Fibroblast of the conjunctiva (primary cell): Measurements from ENCODE around the gene TRIP6.
"Not testable (repeated sequence)": the region's sequence is repeated elsewhere in the genome, so short reads cannot be mapped to it uniquely, and the experiment has no call there.

Source experiments
- DNase-seq: peaks from one replicate; pipeline ENCODE4 v3.0.0-alpha.2; 2010; ENCODE audit warnings: low read depth

TRIP6 gene

DNA sequence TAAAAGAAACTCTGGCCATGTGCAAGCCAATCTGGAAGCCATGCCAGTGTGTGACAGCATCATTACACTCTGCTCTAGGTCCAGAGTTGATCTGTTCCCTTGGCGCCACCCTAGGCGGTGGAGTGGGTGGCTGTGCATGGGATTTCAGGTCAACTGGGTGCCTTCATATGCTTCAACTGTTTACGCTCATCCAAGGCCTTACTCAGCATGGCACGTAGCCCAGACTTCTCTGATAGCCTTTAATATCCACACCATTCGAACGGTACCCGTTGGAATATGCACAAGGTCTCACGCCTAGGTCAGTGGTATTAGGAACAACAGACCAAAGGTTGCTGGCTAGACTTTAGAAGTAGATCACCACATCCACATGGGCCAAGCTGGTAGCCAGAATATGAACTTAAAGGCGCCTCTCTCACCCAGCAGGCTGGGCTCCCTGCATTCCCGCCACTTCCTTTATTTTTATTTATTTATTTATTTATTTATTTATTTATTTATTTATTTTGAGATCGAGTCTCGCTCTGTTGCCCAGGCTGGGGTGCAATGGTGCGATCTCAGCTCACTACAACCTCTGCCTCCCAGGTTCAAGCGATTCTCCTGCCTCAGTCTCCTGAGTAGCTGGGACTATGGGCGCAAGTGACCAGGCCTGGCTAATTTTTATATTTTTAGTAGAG lies 47.2 kb downstream of the TRIP6 start:
- DNase-seq, result no peak

DNA sequence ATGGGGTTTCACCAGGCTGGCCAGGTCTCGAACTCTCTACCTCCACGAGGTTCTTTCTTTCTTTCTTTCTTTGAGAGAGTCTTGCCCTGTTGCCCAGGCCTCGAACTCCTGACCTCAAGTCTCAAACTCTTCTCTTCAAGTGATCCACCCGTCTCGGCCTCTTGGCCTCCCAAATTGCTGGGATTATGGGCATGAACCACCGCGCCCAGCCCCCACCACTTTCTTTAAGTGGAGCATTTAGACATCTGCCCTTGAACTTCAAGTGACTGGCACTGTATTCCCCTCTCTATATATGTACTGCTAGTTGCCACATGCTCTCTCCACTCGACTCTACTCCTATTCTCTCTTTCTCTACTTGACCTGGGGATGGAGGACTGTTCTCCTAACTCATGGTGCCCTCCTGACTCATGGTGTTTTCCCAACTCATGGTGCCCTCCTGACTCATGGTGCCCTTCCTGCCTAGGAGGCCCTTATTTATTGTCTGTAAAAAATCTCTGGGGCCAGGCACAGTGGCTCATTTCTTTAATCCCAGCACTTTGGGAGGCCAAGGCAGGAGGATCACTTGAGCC lies 47.8 kb downstream of the TRIP6 start:
- no peak for DNase-seq

DNA sequence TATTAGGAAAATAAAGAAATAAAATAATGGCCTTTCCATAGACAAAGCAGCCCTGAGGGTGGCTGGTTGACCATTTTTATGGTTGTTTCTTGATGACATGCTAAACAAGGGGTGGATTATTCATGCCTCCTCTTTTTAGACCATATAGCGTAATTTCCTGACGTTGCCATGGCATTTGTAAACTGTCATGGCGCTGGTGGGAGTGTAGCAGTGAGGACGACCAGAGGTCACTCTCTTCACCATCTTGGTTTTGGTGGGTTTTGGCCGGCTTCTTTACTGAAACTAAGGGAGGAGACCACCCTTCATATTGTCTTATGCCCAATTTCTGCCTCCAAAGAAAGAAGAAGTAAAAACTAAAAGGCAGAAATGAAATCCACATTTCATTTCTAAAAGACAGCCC lies 52.1 kb downstream of the TRIP6 start:
- DNase-seq, result not testable (repeated sequence)

DNA sequence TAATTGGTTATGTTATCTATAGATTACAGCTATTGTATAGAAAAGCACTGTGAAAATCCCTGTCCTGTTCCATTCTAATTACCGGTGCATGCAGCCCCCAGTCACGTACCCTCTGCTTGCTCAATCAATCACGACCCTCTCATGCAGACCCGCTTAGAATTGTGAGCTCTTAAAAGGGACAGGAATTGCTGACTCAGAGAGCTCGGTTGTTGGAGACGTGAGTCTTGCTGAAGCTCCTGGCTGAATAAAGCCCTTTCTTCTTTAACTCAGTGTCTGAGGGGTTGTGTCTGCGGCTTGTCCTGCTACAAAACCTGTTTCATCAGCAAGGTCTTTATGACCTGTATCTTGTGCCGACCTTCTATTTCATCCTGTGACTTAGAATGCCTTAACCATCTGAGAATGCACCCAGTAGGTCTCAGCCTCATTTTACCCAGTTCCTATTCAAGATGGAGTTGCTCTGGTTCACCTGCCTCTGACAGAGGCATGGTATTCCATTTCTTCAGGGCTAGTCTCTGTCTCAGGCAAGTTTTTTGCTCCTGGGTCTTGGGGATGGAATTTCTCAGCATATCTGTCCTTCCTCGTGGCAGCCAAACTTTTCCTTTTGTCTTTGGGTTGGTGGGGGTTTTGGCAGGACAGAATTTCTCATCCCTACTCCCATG lies 52.7 kb downstream of the TRIP6 start:
- DNase-seq, result not testable (repeated sequence)

DNA sequence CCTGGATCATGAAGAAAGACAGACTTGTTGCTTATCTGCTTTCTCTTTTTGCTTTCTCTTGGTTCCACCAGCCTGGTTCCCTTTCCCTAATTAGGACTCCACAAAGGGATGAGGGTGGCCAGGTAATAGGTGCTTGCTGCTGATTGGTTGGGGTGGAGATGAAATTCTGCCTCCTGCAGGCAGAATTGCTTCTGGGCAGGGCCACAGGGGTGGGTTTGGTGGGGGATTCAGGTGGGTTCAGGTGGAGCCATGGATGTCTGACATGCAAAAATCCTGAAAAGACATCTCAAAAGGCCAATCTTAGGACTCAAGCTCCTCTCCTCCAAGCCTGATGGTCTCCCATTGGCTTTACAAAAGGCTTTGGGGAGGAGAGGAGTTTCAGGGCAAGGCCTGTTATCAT lies 53.9 kb downstream of the TRIP6 start:
- no peak for DNase-seq
